ENCODE measurements around the gene FCHSD2.

DNA sequence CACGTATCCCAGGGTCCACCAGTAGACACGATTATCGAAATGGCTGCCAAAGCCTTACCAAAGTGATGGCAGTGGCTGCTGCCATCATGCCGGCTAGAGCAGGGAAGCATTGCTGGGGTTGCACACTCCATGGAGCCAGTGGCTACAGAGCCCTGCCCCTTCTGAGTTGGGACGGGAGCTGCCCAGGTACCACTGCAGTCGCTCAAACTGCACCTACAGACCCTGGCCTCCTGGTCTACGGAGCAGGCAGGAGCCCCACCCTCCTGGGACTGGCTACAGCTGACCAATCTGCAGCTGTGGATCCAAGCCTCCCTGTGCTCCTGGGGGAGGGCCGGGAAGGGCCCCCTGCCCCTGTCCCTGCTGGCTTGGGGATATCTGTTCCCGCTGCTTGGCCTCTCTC, 216.5 kb downstream of the FCHSD2 start:
- no peak for TF ChIP-seq POLR2A (IDR thresholded peaks at IDR 0.05; ENCODE audit: low read depth)
- no peak for TF ChIP-seq POLR2AphosphoS5 (IDR thresholded peaks at IDR 0.05)
